ENCODE measurements around the gene GINS3.

GINS3 gene

DNA sequence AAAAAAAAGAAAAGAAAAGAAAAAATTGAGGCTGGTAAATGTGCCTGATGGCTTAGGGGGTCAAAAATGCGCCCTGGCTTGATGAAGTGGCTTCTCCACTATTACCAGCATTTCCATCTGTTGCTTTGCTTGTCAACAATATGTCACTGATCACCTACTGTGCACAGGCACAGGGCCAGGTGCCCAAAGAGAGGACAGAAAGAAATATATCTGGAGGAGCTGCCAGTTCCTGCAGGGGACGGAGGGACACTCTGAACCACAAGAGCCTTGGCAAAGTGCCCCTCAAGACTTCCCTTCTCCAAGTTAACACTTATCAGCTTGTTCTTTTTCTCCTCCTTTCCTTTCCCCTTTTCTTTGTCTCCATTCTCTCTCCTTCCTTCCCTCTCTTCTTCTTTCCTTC, 34.7 kb downstream of the GINS3 start:
- no peak for DNase-seq

DNA sequence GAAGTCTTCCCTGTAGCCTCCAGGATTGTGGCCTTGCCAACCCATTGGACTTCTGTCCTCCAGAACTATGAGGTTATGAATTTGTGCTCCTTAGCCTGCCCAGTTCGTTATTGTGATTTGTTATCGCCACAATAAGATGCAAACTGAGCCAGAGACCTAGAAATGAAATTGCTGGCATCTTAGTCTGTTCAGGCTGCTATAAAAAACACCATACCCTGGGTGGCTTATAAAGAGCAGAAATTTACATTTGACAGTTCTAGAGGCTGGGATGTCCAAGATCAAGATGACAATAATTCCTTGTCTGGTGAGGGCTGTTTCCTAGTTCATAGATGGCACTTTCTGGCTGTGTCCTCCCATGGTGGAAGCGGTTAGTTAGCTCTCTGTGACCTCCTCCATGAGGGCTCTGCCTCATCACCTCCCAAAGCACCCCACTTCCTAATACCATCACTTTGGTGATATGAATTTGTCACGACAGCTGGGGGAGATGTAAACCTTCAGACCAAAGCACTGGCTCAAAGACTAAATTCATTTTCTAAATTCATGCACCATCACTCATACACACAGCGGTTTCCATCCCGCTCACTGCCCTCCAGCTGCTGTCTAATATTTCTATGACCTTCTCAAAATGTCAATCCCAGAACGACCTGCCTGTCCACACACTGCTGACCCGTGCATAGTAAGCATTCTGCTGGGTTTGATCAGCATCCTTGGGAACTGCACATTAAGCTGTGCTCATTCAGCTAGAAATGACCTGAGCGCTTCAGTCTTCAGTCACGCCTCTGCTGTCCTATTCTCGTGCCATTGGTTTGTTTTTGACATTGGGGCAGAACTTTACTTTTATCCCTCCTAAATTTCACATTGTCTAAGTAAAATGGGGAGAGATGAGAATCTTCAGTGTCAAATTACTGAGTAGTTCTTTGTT, 36.6 kb downstream of the GINS3 start:
- DNase-seq = no peak

- DNase-seq = no peak
These were observed 38.4 kb downstream of the GINS3 start for GRCh38 chr16:58430718-58431117.

DNA sequence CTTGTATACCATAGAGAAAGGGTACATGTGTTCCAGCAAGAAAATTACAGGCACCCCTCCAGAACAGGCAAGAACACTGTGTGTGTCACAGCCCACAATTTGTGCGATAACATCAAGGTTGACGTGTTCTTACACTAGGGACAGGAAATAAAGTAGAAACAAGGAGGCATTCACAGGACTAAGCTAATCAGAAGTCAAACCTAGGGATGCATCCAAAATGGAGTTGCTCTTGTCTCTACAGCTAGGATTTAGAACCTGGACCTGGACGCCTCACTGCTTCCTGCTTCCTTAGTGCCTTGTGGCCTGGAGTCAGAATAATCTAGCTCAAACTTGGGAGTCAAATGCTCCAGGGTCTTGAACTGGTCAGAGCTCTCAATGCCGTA, 41.3 kb downstream of the GINS3 start:
- DNase-seq = no peak

DNA sequence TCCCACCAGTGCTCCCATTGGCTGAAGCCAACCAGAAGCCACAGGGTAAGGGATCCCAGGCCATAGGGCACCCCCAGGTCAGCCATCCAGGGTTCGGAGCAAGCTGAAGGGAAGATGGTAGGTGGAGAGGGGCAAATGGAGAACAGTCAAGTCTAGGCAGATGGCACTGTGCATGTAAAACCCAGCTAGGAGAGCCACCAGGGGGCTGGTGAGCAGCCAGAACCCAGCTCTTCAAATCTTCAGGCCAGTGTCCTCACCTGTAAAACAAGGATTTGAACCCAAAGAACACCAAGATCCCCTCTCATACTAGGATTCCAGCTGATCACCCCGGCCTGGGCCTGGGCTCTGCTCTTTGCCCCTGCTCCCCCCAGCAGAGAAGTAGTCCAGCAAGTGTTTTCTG, 43.5 kb downstream of the GINS3 start:
- DNase-seq = no peak

DNA sequence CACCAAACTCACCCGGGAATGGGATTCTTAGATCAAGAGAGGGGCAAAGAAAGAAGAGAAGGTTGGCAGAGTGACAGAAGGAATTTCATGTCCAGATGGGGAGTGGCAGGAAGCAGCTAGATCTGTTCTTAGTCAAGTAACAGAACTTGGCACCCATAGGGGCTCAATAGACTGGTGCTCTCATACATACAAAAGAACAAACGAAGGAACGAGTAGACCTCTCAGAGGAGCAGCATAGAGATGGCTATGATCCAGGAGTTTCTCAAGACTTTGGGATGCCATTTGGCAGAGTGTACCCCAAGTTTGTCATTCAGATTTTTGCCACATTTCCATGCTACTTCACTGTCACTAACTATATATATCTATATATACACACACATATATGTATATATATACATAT, 47.9 kb downstream of the GINS3 start:
- no peak for DNase-seq

DNA sequence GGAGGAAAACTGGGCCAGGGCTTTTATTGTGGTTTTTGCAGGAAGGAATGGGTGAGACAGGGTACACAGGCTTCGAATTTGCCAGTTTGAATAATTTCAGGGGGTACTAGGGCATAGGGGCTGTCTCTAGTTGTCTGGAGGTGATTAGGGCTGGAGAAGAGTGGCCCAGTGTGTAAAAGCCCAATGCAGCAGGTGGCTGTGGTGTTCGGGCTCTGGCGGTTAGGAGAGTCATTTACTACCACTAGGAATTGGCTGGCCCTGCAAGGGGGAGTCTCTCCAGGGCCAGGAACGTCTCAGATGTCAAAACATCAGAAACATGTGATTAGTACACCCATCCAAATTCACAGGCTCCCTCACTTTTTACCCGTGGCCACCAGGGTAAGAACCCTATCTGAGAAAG, 50.3 kb downstream of the GINS3 start:
- no peak for DNase-seq

- DNase-seq = no peak
These were observed 51.5 kb downstream of the GINS3 start for GRCh38 chr16:58443783-58444182.

DNA sequence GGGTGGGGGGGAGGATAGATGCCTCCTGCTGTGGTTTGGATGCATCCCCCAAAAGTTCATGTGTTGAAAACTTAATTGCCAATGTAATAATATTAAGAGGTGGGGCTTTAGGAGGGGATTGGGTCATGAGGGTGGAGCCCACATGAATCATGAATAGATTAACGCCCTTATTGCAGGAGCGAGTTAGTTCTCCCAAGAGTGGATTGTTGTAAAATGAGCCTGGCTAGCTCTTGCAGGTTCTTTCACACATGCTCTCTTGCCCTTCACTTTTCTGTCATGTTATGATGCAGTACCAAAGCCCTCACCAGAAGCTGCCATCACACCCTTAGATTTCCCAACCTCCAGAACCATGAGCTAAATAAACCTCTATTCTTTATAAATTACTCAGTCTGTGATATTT, 52.0 kb downstream of the GINS3 start:
- DNase-seq = no peak

DNA sequence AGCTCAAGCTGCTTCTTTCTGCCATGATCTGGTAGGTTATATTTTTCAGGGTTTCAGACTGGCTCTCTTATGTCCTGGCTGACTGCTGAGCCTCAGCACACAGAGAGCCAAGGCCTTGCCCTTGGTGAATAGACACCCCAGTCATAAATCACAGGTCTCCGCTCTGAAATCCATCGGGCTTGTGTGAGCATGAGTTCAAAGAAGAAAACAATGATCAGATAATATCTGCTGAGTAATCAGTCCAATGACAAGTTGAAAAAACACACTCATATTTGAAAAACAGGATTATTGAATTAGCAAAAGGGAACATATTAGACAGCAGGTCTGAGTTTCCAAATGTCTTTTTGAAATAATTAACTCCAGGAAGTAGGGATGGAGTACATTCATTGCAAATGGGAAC, 56.6 kb downstream of the GINS3 start:
- no peak for DNase-seq

- no peak for DNase-seq
These were observed 57.0 kb downstream of the GINS3 start for GRCh38 chr16:58449306-58449705.

GRCh38 chr16:58449768-58450167, 57.5 kb downstream of the GINS3 start:
- DNase-seq = no peak

DNA sequence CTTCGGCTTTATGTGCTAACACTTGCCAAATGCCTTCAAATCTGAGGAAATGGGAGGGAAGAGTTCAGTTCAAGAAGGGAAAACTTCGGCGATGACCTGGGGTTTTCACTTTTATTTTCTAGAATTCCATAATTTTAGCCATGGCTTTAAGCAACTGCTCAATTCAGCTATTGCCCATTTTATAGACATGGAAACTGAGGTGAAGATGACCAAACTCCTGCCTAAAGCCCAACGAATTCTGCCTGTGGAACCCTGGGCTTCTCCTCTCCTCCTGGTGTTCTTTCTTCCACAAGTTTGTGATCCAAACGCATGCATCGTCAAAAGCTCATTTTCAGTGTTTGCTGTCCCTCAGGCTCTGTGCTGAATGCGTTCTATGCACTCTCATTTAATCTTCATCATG, 58.3 kb downstream of the GINS3 start:
- DNase-seq = no peak

DNA sequence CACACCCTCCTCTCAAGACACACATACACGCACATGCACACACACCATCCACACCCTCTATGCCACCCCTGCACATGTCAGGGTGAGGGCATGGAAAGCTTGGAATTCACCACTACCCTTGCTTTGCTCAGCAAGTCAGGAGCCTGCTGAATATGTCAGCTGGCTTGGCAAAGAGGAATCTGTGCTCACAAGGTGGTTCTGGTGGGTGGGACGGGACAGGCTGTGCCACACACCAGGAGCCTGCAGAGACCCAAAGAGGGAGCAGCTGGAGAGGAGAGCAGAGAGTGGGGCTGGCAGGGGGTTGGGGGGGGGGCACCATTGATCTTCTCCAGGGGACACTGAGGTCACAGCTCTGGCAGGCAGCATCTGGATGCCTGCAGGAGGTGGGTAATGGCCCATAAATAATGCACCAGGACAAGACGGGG, 59.0 kb downstream of the GINS3 start:
- DNase-seq = no peak

DNA sequence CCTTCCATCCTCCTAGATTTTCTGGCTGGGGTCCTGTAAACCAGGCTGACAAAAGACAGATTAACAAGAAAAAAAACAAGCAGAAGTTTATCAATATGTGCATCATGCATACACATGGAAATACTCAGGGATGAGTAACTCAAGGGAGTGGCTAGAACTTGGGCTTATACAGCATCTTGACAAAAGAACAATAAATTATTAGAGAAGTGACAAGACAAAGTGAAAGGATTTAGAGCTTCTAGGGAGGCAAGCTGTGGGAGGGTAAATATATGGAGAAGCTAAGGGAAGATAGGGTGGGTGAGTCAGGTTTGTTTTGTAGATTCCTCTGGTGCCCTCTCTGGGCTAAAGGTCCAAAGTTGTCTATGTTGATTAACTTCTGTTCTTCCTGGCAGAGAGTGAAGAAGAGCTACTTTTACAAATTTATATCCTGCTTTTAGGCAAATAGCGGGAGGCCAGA, 59.7 kb downstream of the GINS3 start:
- no peak for DNase-seq

DNA sequence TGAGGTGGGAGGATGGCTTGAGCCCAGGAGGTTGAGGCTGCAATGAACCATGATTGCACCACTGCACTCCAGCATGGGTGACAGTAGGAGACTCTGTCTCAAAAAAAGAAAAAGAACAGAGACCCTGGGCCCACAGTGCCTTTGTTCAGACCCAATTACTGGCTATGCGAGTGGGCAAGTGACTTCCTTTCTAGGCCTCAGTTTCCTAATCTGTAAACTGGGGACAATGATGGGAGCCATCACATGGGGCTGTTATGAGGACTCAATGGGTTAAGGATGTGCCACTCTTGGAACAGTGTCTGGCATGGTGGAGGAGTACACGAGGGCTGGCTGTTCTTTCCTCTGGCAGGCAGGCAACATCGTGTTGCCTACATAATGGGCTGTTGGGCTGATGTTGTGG, 60.4 kb downstream of the GINS3 start:
- no peak for DNase-seq

GRCh38 chr16:58454178-58454577, 61.9 kb downstream of the GINS3 start:
- no peak for DNase-seq

DNA sequence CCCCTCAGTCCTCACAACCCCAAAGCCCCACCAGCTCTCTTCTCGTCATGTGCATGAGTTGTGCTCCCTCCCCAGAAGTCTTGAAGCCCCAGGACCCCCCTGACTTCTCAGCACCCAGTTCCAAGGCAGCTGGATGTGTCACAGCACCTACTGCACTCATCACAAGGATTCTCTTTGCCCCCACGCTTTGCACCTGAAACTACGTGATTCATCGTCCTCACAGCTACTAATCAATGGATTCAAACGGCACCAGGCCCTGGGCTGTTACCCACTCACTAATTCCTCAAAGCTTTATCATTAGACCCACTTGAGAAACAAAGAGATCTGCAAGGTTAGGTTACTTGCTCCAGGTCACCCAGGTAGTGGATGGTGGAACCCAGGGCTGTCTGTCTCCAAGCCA, 62.6 kb downstream of the GINS3 start:
- DNase-seq = no peak

Data from NCI-H748 treated with DMSO at 0.1 percent for 48 hours (cell line).